Tibial nerve (tissue), 4 donors: ENCODE measurements around the gene MRPL50. TPM values are rescaled to one million over a fixed set of nuclear protein-coding genes. Genes with fewer than 3 reads are reported as not detected.

Source experiments
- DNase-seq, 2 donors: peaks; one replicate each; pipeline ENCODE4 v3.0.0-alpha.2; 2019; ENCODE audit warnings: low spot score in 2 of 2
- H3K27ac ChIP-seq, 4 donors: fragments of 200-600 bp; sonication (generic) in 3 of 4; one replicate each; pipeline ENCODE4 v1.5.1; 2017 to 2019; ENCODE audit warnings: mild to moderate bottlenecking in 1 of 4
- H3K27me3 ChIP-seq, 2 donors: fragments of 200-600 bp; sonication (generic) in 1 of 2; one replicate each; pipeline versions ENCODE4 v1.5.1 to v1.6.0; 2017 to 2019
- H3K36me3 ChIP-seq, 3 donors: fragments of 200-600 bp; sonication (generic); one replicate each; pipeline ENCODE4 v1.5.1; 2018 to 2019
- H3K4me1 ChIP-seq, 4 donors: fragments of 200-600 bp; sonication (generic) in 3 of 4; one replicate each; pipeline ENCODE4 v1.5.1; 2017 to 2019
- H3K4me3 ChIP-seq, 4 donors: fragments of 200-600 bp; sonication (generic) in 3 of 4; one replicate each; pipeline ENCODE4 v1.5.1; 2017 to 2019; ENCODE audit warnings: mild to moderate bottlenecking in 1 of 4, moderate library complexity in 1 of 4
- H3K9me3 ChIP-seq, 4 donors: fragments of 200-600 bp; sonication (generic) in 3 of 4; one replicate each; pipeline ENCODE4 v1.5.1; 2017 to 2019
- EP300 ChIP-seq, 2 donors: sonication (generic); formaldehyde crosslinking; IDR thresholded peaks; one replicate each; pipeline ENCODE4 v1.6.1; 2017; ENCODE audit warnings: antibody characterized with exemption in 2 of 2, mild to moderate bottlenecking in 1 of 2
- POLR2A ChIP-seq, 2 donors: fragments of 450-650 bp; IDR thresholded peaks; one replicate each; pipeline ENCODE4 v1.6.1; 2017; ENCODE audit warnings: antibody characterized with exemption in 2 of 2, mild to moderate bottlenecking in 2 of 2, moderate library complexity in 2 of 2
- WGBS, 2 donors: methylation state at CpG; one replicate each; pipeline ENCODE4 v1.1.5; 2018; 5-methylcytosine and 5-hydroxymethylcytosine counted together
- total RNA-seq, 4 donors: library from RNA; depleted of rRNA; stranded (reverse); fragments of >200 nt; gene quantifications; one replicate each; pipeline ENCODE4 v1.1.0, GENCODE V29; 2016
- TF ChIP-seq, protein P1 (sequence below), 5 experiments: fragments of 200-600 bp in 3 of 5; fragments of 450-650 bp in 2 of 5; sonication (generic) in 3 of 5; IDR thresholded peaks; one replicate each; pipeline ENCODE4 v1.5.1; 2016 to 2019; ENCODE audit warnings: antibody characterized with exemption in 5 of 5, mild to moderate bottlenecking in 3 of 5, moderate library complexity in 2 of 5

MRPL50 gene
- total RNA-seq, 4 donors from 2014 or later, result 6.3 to 10.9 (median 8.5) TPM

DNA sequence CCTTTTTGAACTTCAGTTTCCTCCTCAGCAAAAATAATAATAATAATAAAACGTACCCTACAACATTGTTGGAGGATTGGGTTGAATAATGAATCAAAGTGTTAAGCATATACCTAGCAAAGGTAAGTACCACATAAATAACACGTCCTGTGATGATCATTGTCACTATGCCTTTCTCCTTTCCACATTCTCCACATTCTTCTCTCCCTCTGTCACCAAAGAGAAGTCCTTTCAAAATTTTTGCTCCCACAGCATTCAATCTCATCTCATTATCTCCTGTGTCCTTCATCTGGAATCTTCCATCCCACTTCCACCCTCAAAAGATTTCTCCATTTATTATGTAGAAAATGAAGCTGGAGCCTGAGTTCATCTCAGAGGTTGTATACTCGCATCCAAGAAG, 44.3 kb upstream of the MRPL50 start:
- H3K9me3 ChIP-seq, result no peaks in the 10 kb centered on the region
- H3K4me1 ChIP-seq, result peaks cover 0 to 3% (median 0%) of the 10 kb centered on the region in 4 donors
- H3K27ac ChIP-seq, result no peak overlapping the region
- H3K36me3 ChIP-seq, result no peaks in the 10 kb centered on the region
- H3K27me3 ChIP-seq, result no peaks in the 10 kb centered on the region
- WGBS, 2 donors, result 86 to 89% methylated on average over 3 of the region's 3 CpGs
- no peak for DNase-seq
- TF ChIP-seq EP300 (IDR thresholded peaks at IDR 0.05) (no peak), POLR2A (IDR thresholded peaks at IDR 0.05) (no peak)
- TF ChIP-seq, protein P1, sequence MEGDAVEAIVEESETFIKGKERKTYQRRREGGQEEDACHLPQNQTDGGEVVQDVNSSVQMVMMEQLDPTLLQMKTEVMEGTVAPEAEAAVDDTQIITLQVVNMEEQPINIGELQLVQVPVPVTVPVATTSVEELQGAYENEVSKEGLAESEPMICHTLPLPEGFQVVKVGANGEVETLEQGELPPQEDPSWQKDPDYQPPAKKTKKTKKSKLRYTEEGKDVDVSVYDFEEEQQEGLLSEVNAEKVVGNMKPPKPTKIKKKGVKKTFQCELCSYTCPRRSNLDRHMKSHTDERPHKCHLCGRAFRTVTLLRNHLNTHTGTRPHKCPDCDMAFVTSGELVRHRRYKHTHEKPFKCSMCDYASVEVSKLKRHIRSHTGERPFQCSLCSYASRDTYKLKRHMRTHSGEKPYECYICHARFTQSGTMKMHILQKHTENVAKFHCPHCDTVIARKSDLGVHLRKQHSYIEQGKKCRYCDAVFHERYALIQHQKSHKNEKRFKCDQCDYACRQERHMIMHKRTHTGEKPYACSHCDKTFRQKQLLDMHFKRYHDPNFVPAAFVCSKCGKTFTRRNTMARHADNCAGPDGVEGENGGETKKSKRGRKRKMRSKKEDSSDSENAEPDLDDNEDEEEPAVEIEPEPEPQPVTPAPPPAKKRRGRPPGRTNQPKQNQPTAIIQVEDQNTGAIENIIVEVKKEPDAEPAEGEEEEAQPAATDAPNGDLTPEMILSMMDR (IDR thresholded peaks at IDR 0.05), result no peak
- H3K4me3 ChIP-seq, result no peak overlapping the region

DNA sequence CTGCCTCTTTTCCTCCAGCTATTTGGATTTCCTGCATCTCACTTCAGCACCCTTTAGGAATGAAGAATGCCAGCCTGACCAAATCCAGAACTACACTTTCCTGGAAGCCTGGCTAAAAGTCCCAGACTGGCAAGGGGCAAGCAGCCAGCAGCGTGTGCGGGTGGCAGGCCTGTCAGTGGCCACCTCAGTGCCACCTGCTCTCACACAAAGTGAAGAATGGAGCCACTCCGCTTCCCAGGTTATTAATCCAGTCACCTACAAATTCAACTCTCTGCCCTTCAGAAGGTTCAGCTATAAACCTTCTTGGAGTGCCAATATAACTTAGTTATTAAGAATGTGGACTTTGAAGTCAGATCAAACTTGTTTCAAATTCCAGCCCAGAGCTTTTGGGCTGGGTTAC, 43.9 kb upstream of the MRPL50 start:
- H3K4me3 ChIP-seq, result no peak overlapping the region
- TF ChIP-seq EP300 (IDR thresholded peaks at IDR 0.05), result no peak
- no peak for TF ChIP-seq POLR2A (IDR thresholded peaks at IDR 0.05)
- TF ChIP-seq, protein P1 (IDR thresholded peaks at IDR 0.05), result no peak
- WGBS, 2 donors, result 90 to 91% methylated on average over 3 of the region's 3 CpGs
- peak overlapping the region in 1 of 4 donors; percentile 16 for H3K27ac ChIP-seq
- no peaks in the 10 kb centered on the region for H3K36me3 ChIP-seq
- no peaks in the 10 kb centered on the region for H3K27me3 ChIP-seq
- no peaks in the 10 kb centered on the region for H3K9me3 ChIP-seq
- H3K4me1 ChIP-seq, result peaks cover 0 to 3% (median 0%) of the 10 kb centered on the region in 4 donors
- DNase-seq, result no peak

DNA sequence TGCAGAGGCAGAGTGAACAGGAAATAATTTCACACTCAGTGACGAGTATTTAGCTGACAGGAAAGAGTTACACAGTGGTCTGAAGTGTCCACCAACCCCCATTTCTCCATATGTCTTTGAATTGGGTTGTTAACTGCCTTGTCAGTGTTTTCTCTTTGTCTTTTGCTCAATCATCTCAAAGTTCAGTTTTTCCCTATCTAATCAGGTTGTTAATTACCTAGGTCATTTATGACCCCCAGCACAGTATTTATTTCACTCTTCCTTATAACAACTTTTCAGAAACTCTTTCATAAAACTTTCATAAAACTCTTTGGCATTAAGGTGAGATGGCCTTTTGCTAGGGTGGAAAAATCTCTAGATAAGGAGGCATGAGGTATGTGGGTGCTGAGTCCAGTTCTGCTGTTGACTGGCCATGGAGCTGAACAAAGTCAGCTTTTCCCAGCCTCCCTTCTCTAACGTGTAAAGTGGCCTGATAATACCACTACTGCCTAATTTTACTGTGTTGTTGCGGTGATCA, 42.4 kb upstream of the MRPL50 start:
- no peaks in the 10 kb centered on the region for H3K27me3 ChIP-seq
- H3K9me3 ChIP-seq, result no peaks in the 10 kb centered on the region
- WGBS, 2 donors, result 62 to 71% methylated on average over 3 of the region's 3 CpGs
- no peak for TF ChIP-seq POLR2A (IDR thresholded peaks at IDR 0.05)
- peaks cover 0 to 3% (median 0%) of the 10 kb centered on the region in 4 donors for H3K4me1 ChIP-seq
- no peak overlapping the region for H3K4me3 ChIP-seq
- no peak overlapping the region for H3K27ac ChIP-seq
- no peaks in the 10 kb centered on the region for H3K36me3 ChIP-seq
- DNase-seq, result no peak

DNA sequence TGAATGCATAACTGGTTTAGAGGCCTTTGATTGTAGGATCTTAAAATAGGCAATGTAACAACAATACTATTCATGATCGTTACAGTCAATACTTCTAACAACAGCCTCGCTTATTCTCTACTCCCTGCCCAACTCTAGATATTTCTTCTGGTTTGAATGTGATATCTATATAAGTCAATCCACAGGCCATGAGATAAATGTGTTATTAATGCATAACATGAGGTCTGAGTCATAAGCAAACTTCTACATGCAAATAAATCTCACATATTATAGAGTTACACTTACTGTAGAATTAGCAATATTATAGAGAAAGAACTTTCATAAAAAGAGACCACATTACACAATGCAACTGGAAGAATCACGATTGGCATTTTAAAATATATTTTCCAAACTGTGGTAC, 40.1 kb upstream of the MRPL50 start:
- no peaks in the 10 kb centered on the region for H3K36me3 ChIP-seq
- TF ChIP-seq, protein P1 (IDR thresholded peaks at IDR 0.05), result no peak
- TF ChIP-seq EP300 (IDR thresholded peaks at IDR 0.05) (no peak), POLR2A (IDR thresholded peaks at IDR 0.05) (no peak)
- no peak for DNase-seq
- 46 to 56% methylated on average over 3 of the region's 3 CpGs for WGBS, 2 donors
- peaks cover 0 to under 1% (median 0%) of the 10 kb centered on the region in 4 donors for H3K4me1 ChIP-seq
- H3K27me3 ChIP-seq, result no peaks in the 10 kb centered on the region
- no peaks in the 10 kb centered on the region for H3K9me3 ChIP-seq
- H3K27ac ChIP-seq, result no peak overlapping the region
- no peak overlapping the region for H3K4me3 ChIP-seq

DNA sequence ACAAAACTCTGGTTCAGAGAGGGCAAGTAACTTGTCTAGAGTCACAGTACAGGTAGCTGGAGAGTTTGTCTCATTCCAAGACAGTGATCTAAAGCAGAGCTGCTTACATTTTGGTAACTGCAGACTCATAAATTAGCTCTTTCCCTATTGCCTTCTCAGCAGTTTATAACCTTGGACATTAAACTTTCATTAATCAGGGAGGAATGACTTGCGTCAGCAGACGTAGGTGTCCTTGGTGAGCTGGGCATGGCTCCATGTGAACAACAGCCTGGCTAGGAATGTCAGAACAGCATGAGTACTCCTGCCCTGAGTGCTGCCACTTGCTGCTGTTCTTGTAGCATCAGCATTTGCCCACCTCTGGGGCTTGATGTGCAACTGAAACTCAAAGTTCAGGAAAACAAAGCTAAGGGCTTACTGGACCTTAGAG, 39.4 kb upstream of the MRPL50 start:
- 46 to 50% methylated on average over 2 of the region's 2 CpGs for WGBS, 2 donors
- Histone ChIP-seq H3K4me3 (no peak overlapping the region), H3K27me3 (no peaks in the 10 kb centered on the region), H3K4me1 (no peaks in the 10 kb centered on the region), H3K36me3 (no peaks in the 10 kb centered on the region), H3K27ac (no peak overlapping the region), H3K9me3 (no peaks in the 10 kb centered on the region)
- TF ChIP-seq EP300 (IDR thresholded peaks at IDR 0.05), result no peak
- no peak for TF ChIP-seq POLR2A (IDR thresholded peaks at IDR 0.05)
- TF ChIP-seq, protein P1 (IDR thresholded peaks at IDR 0.05), result no peak
- no peak for DNase-seq
